Measurements from ENCODE around the gene DCUN1D2. TPM values are rescaled to one million over a fixed set of nuclear protein-coding genes. Genes with fewer than 3 reads are reported as not detected.

Gene DCUN1D2
- total and polyA plus RNA-seq, 10 donors, result 6.3 to 33.1 (median 24.4) TPM

DNA sequence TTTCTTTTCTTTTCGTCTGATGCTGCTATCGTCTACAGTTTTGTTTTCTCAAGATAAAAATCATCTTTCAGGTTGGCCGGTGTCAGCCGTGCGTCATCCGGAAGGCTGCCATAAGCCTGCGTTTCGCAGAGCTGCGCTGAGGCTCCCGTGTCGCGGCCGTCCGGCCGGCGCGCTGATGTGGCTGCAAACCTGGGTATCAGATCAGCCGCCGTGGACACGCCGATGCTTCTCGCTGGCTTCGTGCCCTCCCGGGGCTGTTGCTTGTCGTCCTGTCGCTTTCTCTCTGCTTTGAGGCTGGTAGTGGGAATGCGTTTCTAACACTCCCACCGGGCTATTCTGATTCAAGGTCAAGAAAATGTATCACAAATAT is 48.2 kb upstream of the DCUN1D2 start:
- intact Hi-C loops (cut with DNase I; ENCODE audit: low total_unique reads), result no loop called here

DNA sequence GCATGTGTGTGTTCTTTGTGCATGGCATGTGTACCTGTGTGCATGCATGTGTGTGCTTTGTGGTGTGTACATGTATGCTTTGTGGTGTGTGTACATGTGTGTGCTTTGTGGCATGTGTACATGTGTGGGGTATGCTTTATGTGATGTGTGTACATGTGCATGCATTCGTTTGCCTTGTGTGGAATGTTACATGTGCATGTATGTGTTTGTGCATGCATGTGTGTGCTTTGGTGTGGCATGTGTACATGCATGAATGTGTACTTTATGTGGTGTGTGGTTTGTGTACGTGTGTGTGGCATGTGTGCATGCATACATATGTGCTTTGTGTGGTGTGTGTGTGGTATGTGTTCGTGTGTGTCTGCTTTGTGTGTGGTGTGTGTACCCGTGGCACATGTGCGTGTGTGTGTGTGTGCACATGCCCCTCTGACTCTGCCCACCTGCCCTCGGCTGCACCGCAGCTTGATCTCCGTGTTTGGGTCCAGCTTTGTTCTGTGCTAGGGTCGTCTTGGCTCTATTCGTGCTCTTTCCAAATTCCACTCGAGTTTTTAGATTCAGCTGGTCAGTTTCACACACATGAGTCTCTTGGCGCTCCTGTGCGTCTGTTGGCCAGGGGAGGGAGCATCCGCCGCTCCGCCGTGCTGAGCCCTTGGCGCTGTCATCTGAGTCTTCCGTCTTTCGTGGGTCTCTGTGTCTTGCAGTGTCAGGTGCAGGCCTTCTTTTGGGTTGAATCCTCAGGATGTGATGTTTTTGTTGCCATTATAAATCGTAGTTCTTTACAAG is 47.6 kb upstream of the DCUN1D2 start:
- no peak overlapping the region for H3K4me3 ChIP-seq
- H3K4me1 ChIP-seq, result no peaks in the 10 kb centered on the region
- H3K9me3 ChIP-seq, result peaks cover 0 to 13% (median 1%) of the 10 kb centered on the region in 8 donors
- peak; percentile 14 for DNase-seq
- no peak overlapping the region for H3K27ac ChIP-seq
- intact Hi-C loops (cut with DNase I; ENCODE audit: low total_unique reads), result no loop called here
- H3K36me3 ChIP-seq, result peaks cover 0 to 92% (median 22%) of the 10 kb centered on the region in 6 donors
- WGBS, 5 donors, result 93 to 96% (median 95%) methylated on average over 21 of the region's 21 CpGs
- H3K27me3 ChIP-seq (replicated peaks in 1 of 7), result no peaks in the 10 kb centered on the region
- TF ChIP-seq, protein P1, sequence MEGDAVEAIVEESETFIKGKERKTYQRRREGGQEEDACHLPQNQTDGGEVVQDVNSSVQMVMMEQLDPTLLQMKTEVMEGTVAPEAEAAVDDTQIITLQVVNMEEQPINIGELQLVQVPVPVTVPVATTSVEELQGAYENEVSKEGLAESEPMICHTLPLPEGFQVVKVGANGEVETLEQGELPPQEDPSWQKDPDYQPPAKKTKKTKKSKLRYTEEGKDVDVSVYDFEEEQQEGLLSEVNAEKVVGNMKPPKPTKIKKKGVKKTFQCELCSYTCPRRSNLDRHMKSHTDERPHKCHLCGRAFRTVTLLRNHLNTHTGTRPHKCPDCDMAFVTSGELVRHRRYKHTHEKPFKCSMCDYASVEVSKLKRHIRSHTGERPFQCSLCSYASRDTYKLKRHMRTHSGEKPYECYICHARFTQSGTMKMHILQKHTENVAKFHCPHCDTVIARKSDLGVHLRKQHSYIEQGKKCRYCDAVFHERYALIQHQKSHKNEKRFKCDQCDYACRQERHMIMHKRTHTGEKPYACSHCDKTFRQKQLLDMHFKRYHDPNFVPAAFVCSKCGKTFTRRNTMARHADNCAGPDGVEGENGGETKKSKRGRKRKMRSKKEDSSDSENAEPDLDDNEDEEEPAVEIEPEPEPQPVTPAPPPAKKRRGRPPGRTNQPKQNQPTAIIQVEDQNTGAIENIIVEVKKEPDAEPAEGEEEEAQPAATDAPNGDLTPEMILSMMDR (IDR thresholded peaks at IDR 0.05 in 8 of 11, conservative IDR thresholded peaks at IDR 0.05 in 3 of 11), result no peak
- TF ChIP-seq POLR2AphosphoS5 (IDR thresholded peaks at IDR 0.05), result no peak

More for the DNA sequence above, 48.2 kb upstream of the DCUN1D2 start:
- Histone ChIP-seq H3K27me3 (replicated peaks in 1 of 7) (no peaks in the 10 kb centered on the region), H3K9me3 (peaks cover 0 to 13% (median 1%) of the 10 kb centered on the region in 8 donors), H3K27ac (no peak overlapping the region), H3K4me3 (no peak overlapping the region), H3K36me3 (peaks cover 0 to 89% (median 22%) of the 10 kb centered on the region in 6 donors), H3K4me1 (peaks cover 0 to 3% (median 0%) of the 10 kb centered on the region in 6 donors)
- WGBS, 5 donors, result 93 to 96% (median 96%) methylated on average over 28 of the region's 28 CpGs
- peak; percentile 66 for DNase-seq
- TF ChIP-seq, protein P1 (IDR thresholded peaks at IDR 0.05 in 8 of 11, conservative IDR thresholded peaks at IDR 0.05 in 3 of 11), result no peak
- TF ChIP-seq POLR2AphosphoS5 (IDR thresholded peaks at IDR 0.05) (no peak), POLR2A (IDR thresholded peaks at IDR 0.05) (no peak)

DNA sequence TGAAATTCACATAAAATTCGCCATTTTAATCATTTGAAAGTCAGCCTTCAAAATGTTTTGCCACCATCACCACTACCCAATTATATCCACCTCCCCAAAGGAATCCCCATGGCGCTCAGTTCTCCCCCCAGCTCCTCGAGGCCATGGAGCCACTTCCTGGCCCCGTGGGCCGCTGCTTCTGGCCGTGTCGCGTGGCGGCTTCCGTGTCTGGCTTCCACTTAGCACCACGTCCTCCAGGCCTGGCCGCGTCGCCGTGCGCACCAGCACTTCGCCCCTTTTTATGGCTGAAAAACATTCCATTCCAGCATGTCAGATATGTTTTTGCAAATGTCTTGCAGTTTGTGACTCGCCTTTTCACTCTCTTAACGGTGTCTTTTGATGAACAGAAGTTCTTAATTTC is 46.7 kb upstream of the DCUN1D2 start:
- WGBS, 5 donors, result 86 to 94% (median 92%) methylated on average over 19 of the region's 19 CpGs
- intact Hi-C loops (cut with DNase I; ENCODE audit: low total_unique reads), result no loop called here
- peak; percentile 33 for DNase-seq
- Histone ChIP-seq H3K4me1 (no peaks in the 10 kb centered on the region), H3K27ac (no peak overlapping the region), H3K27me3 (replicated peaks in 1 of 7) (no peaks in the 10 kb centered on the region), H3K36me3 (peaks cover 0 to 92% (median 23%) of the 10 kb centered on the region in 6 donors), H3K4me3 (no peak overlapping the region), H3K9me3 (peaks cover 0 to 11% (median 1%) of the 10 kb centered on the region in 8 donors)
- TF ChIP-seq, protein P1 (IDR thresholded peaks at IDR 0.05 in 8 of 11, conservative IDR thresholded peaks at IDR 0.05 in 3 of 11), result no peak
- TF ChIP-seq POLR2A (IDR thresholded peaks at IDR 0.05), result no peak
- no peak for TF ChIP-seq POLR2AphosphoS5 (IDR thresholded peaks at IDR 0.05)

DNA sequence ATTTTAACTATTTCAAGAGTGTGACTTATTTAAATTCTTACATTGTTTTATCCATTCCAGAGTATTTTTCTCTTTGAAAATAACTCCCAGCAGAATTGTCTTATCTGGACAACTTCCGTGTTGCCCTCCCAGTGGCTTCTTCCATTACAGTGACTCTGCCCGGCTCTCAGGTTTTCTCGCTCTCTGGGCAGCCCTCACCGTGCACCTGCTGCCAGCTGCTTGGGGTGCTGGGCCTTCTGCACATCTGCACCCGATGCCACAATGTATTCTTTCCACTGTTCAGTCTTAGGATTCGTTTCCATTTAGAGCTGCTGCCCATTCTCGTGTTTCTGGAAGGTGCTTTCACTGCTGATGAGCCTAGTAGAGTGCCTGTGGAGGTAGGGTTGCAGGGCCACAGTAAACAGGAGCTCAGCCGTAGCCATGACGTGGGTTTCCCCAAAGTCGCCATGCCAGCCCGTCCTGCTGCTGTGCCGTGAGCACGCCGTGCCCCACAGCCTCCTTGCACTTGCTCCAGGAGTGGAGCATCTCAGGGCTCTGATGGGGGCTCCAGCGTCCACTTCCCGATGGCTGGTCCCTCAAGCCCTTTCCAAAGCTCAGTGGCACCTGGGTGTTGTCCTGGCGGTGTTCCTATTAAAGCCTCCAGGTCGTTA is 46.1 kb upstream of the DCUN1D2 start:
- DNase-seq, result peak; percentile 60
- intact Hi-C loops (cut with DNase I; ENCODE audit: low total_unique reads), result no loop called here
- WGBS, 5 donors, result 94 to 97% (median 95%) methylated on average over 18 of the region's 18 CpGs
- TF ChIP-seq POLR2A (IDR thresholded peaks at IDR 0.05), result no peak
- TF ChIP-seq POLR2AphosphoS5 (IDR thresholded peaks at IDR 0.05), result no peak
- TF ChIP-seq, protein P1 (IDR thresholded peaks at IDR 0.05 in 8 of 11, conservative IDR thresholded peaks at IDR 0.05 in 3 of 11), result no peak
- H3K27me3 ChIP-seq (replicated peaks in 1 of 7), result no peaks in the 10 kb centered on the region
- no peaks in the 10 kb centered on the region for H3K4me1 ChIP-seq
- H3K27ac ChIP-seq, result no peak overlapping the region
- H3K36me3 ChIP-seq, result peaks cover 0 to 97% (median 28%) of the 10 kb centered on the region in 6 donors
- peaks cover 0 to 11% (median 1%) of the 10 kb centered on the region in 8 donors for H3K9me3 ChIP-seq
- no peak overlapping the region for H3K4me3 ChIP-seq

Measured in spleen (tissue), 11 donors.